ENCODE results near the gene TNFRSF12A. TPM values are rescaled to one million over a fixed set of nuclear protein-coding genes. Genes with fewer than 3 reads are reported as not detected.

The TNFRSF12A gene
- polyA plus RNA-seq, 1 donor (not counting 4 experiments of a cell fraction or from before 2014, with no cell fraction given), result 147 TPM

GRCh38 chr16:2985893-2986355 lies 34.2 kb upstream of the TNFRSF12A start:
- TF ChIP-seq, protein P1, sequence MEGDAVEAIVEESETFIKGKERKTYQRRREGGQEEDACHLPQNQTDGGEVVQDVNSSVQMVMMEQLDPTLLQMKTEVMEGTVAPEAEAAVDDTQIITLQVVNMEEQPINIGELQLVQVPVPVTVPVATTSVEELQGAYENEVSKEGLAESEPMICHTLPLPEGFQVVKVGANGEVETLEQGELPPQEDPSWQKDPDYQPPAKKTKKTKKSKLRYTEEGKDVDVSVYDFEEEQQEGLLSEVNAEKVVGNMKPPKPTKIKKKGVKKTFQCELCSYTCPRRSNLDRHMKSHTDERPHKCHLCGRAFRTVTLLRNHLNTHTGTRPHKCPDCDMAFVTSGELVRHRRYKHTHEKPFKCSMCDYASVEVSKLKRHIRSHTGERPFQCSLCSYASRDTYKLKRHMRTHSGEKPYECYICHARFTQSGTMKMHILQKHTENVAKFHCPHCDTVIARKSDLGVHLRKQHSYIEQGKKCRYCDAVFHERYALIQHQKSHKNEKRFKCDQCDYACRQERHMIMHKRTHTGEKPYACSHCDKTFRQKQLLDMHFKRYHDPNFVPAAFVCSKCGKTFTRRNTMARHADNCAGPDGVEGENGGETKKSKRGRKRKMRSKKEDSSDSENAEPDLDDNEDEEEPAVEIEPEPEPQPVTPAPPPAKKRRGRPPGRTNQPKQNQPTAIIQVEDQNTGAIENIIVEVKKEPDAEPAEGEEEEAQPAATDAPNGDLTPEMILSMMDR (optimal IDR thresholded peaks at IDR 0.05 in 1 of 3, IDR thresholded peaks at IDR 0.05 in 1 of 3, conservative IDR thresholded peaks at IDR 0.05 in 1 of 3; ENCODE audit: extremely low read depth in 1 of 3, insufficient read depth in 2 of 3, low read length in 3 of 3), result no peak
- TF ChIP-seq EZH2 (IDR thresholded peaks at IDR 0.05; ENCODE audit: low read length), result no peak
- Histone ChIP-seq H3K36me3 (ENCODE audit: control insufficient read depth in 2 of 2, extremely low read depth in 1 of 2, insufficient read depth in 2 of 2, low read length in 2 of 2) (no peaks in the 10 kb centered on the region), H3K27me3 (ENCODE audit: control insufficient read depth, extremely low read depth, insufficient read depth, low read length) (no peaks in the 10 kb centered on the region), H3K79me2 (ENCODE audit: control insufficient read depth, insufficient read depth, low read length) (no peaks in the 10 kb centered on the region), H4K20me1 (ENCODE audit: control insufficient read depth, extremely low read depth, insufficient read depth, low read length) (no peaks in the 10 kb centered on the region), H3K4me1 (ENCODE audit: control insufficient read depth, extremely low read depth, insufficient read depth, low read length) (peaks cover 24% of the 10 kb centered on the region), H3K9ac (ENCODE audit: control insufficient read depth, extremely low read depth, insufficient read depth, low read length) (no peak overlapping the region), H3K4me3 (ENCODE audit: control insufficient read depth in 2 of 3, extremely low read depth in 1 of 3, insufficient read depth in 2 of 3, low read depth in 1 of 3, low read length in 3 of 3) (no peak overlapping the region), H3K9me3 (ENCODE audit: control insufficient read depth, low read depth, low read length) (no peaks in the 10 kb centered on the region), H2AFZ (ENCODE audit: control insufficient read depth, low read length) (no peak overlapping the region), H3K27ac (ENCODE audit: control insufficient read depth, insufficient read depth, low read length) (no peak overlapping the region), H3K4me2 (ENCODE audit: control insufficient read depth, extremely low read depth, insufficient read depth, low read depth, low read length) (no peak overlapping the region), H3K9me1 (ENCODE audit: control insufficient read depth, extremely low read depth, insufficient read depth, low read length) (no peaks in the 10 kb centered on the region)
- FAIRE-seq, result no peak
- DNase-seq (ENCODE audit: low read depth, low spot score), result no peak
- dilution Hi-C loops (cut with MboI; ENCODE audit: extremely low pct_ligation_motif_present, low sequenced_read_pairs), result no loop called here

GRCh38 chr16:2986623-2987188 lies 33.5 kb upstream of the TNFRSF12A start:
- dilution Hi-C loops (cut with MboI; ENCODE audit: extremely low pct_ligation_motif_present, low sequenced_read_pairs), result no loop called here

More at GRCh38 chr16:2986623-2987188, 33.5 kb upstream of the TNFRSF12A start:
- H4K20me1 ChIP-seq (ENCODE audit: control insufficient read depth, extremely low read depth, insufficient read depth, low read length), result no peaks in the 10 kb centered on the region
- no peak overlapping the region for H2AFZ ChIP-seq (ENCODE audit: control insufficient read depth, low read length)
- H3K27me3 ChIP-seq (ENCODE audit: control insufficient read depth, extremely low read depth, insufficient read depth, low read length), result no peaks in the 10 kb centered on the region
- TF ChIP-seq EZH2 (IDR thresholded peaks at IDR 0.05; ENCODE audit: low read length), result no peak
- TF ChIP-seq, protein P1 (optimal IDR thresholded peaks at IDR 0.05 in 1 of 3, IDR thresholded peaks at IDR 0.05 in 1 of 3, conservative IDR thresholded peaks at IDR 0.05 in 1 of 3; ENCODE audit: extremely low read depth in 1 of 3, insufficient read depth in 2 of 3, low read length in 3 of 3), result no peak
- DNase-seq (ENCODE audit: low read depth, low spot score) (no peak), FAIRE-seq (no peak)
- H3K27ac ChIP-seq (ENCODE audit: control insufficient read depth, insufficient read depth, low read length), result no peak overlapping the region
- no peak overlapping the region for H3K4me2 ChIP-seq (ENCODE audit: control insufficient read depth, extremely low read depth, insufficient read depth, low read depth, low read length)
- H3K9me3 ChIP-seq (ENCODE audit: control insufficient read depth, low read depth, low read length), result no peaks in the 10 kb centered on the region
- no peaks in the 10 kb centered on the region for H3K79me2 ChIP-seq (ENCODE audit: control insufficient read depth, insufficient read depth, low read length)
- H3K4me3 ChIP-seq (ENCODE audit: control insufficient read depth in 2 of 3, extremely low read depth in 1 of 3, insufficient read depth in 2 of 3, low read depth in 1 of 3, low read length in 3 of 3), result no peak overlapping the region
- H3K9ac ChIP-seq (ENCODE audit: control insufficient read depth, extremely low read depth, insufficient read depth, low read length), result no peak overlapping the region
- H3K36me3 ChIP-seq (ENCODE audit: control insufficient read depth in 2 of 2, extremely low read depth in 1 of 2, insufficient read depth in 2 of 2, low read length in 2 of 2), result no peaks in the 10 kb centered on the region
- peaks cover 26% of the 10 kb centered on the region for H3K4me1 ChIP-seq (ENCODE audit: control insufficient read depth, extremely low read depth, insufficient read depth, low read length)
- no peaks in the 10 kb centered on the region for H3K9me1 ChIP-seq (ENCODE audit: control insufficient read depth, extremely low read depth, insufficient read depth, low read length)
